T-helper 17 cell (primary cell): ENCODE measurements around the gene DPP6. TPM values are rescaled to one million over a fixed set of nuclear protein-coding genes. Genes with fewer than 3 reads are reported as not detected.

ENCODE experiments used
- ATAC-seq: fragments of 150-1000 bp; cut with Tn5 transposase; 2 replicates; pipeline ENCODE4 v1.10.0; 2021; ENCODE audit warnings: mild to moderate bottlenecking, moderate library complexity
- DNase-seq, 3 donors: peaks; one replicate each; pipeline versions ENCODE4 v3.0.0 to v3.0.0-alpha.2; 2020 to 2021
- H3K9me3 ChIP-seq: one replicate; pipeline ENCODE4 v1.7.0; 2013; ENCODE audit warnings: low read length, mild to moderate bottlenecking; ENCODE audit not compliant: control insufficient read depth, poor library complexity, severe bottlenecking
- H3K27ac Mint-ChIP-seq: one replicate; pipeline ENCODE4 v1.8.0; 2022; ENCODE audit warnings: mild to moderate bottlenecking, moderate library complexity, mixed read lengths
- H3K27me3 Mint-ChIP-seq: one replicate; pipeline ENCODE4 v1.8.0; 2022; ENCODE audit warnings: mixed read lengths
- H3K36me3 Mint-ChIP-seq: one replicate; pipeline ENCODE4 v1.8.0; 2022; ENCODE audit warnings: low read depth, mixed read lengths
- H3K4me1 Mint-ChIP-seq: one replicate; pipeline ENCODE4 v1.8.0; 2022; ENCODE audit warnings: mild to moderate bottlenecking, mixed read lengths
- H3K4me3 Mint-ChIP-seq: one replicate; pipeline ENCODE4 v1.8.0; 2022; ENCODE audit warnings: mild to moderate bottlenecking, moderate library complexity, mixed read lengths
- total RNA-seq, 4 donors: library from RNA in 2 of 4; stranded (reverse) in 2 of 4; gene quantifications; one replicate each; pipeline ENCODE4 v1.2.3 and lab custom pipeline; 2022 to 2026

Gene DPP6
- total RNA-seq, 2 donors from 2014 or later = not detected

DNA sequence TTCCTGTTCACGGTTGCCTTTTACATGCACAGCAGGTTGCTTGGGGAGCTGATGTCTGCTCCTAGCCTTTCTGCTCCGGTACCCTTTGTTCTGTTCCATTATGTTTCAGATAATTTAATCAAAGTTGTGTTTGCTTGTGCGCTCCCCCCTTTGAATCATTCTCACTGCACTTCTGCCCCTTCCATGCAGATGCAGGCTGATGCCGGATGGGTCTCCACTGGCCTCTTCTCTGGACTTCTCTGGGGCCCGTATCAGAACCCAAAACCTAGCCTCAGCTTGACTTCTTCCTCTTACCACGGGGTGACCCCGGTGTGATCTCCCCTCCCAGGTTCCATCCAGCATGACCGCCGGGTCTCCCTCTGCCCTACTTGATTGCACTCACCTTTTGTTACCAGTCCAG, 272.0 kb downstream of the DPP6 start:
- Mint-ChIP-seq H3K4me3 (no peak overlapping the region), H3K27ac (no peak overlapping the region), H3K4me1 (no peaks in the 10 kb centered on the region), H3K27me3 (peaks cover 4% of the 10 kb centered on the region), H3K36me3 (no peaks in the 10 kb centered on the region)
- no peak for ATAC-seq
- no peak for DNase-seq
- H3K9me3 ChIP-seq = no peaks in the 10 kb centered on the region

DNA sequence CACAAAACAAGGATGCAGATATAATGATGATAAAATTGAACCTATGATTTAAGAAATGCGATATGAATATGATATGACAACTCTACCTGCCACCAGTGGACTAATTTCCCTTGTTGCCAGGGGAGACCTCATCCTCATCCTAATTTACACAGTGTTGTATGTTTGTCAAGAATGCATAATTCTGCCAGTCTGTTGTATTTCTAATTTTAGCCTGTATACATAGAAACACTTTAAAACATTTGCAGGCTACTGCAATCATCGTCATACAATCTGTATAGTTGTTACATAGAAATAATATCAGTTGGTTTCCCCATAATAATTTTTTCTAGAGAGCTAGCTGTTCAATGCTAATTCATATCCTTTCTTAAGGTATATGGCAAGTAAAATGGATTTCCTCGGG, 274.2 kb downstream of the DPP6 start:
- Mint-ChIP-seq H3K36me3 (no peaks in the 10 kb centered on the region), H3K27ac (no peak overlapping the region), H3K4me1 (no peaks in the 10 kb centered on the region), H3K4me3 (no peak overlapping the region), H3K27me3 (peaks cover 4% of the 10 kb centered on the region)
- H3K9me3 ChIP-seq = no peaks in the 10 kb centered on the region
- ATAC-seq (no peak), DNase-seq (no peak)

DNA sequence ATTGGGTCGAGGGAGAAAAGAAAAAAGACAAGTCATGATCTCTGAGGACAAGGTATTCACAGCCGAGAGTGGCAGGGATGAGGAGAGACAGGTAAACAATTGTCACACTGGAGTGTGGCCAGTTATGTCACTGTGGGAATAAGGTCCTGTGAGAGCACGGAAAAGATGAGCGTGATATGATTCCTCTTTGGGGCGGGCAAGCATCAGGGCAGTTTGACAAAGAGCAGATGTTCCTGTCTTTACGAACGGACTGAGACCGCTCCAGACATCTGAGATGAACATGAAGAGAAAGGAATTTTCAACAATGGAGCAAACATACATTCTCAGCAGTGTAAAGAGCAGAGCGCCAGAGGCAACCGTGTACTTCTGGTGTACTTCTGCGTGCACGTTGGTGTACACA, 278.1 kb downstream of the DPP6 start:
- H3K9me3 ChIP-seq = no peaks in the 10 kb centered on the region
- H3K27me3 Mint-ChIP-seq = peaks cover 4% of the 10 kb centered on the region

DNA sequence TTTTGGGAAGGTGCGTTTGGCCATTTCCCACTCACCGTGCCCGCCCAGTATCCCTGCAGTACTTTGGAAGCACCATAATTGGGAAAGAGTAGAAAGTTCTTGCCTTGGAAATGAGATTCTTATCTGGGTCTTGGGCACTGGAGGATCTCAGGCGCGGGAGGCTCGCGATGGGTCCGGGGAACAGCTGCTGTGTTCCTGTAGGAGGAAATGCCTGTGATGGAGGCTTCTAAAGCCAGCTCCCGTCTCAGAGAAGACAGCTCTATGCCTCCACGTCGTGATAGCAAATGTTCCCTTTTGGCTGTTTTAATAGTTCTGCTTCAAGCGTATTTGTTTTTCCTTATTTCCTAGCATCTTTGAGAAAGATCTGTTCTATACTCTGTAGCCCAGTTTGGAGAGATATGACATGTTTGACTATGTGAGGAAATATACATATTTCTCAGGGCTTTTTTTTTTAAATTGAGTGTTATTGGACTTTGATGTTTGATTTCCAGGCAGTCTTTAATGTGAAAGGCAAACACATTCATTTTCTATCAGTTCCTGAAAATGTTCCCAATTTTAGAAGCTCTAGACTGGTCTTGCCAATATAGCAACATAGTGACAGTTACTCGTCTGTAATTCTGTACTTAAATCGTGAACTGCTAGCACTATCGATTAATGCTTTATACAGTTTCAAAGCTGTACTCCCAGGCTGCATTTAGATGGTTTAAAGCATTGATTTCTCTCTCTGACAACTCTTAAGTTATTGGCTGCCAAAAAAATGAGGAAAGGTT, 280.8 kb downstream of the DPP6 start:
- Mint-ChIP-seq H3K36me3 (no peaks in the 10 kb centered on the region), H3K4me3 (no peak overlapping the region)

More for the DNA sequence above, 278.1 kb downstream of the DPP6 start:
- Mint-ChIP-seq H3K4me3 (no peak overlapping the region), H3K36me3 (no peaks in the 10 kb centered on the region), H3K27ac (no peak overlapping the region), H3K4me1 (no peaks in the 10 kb centered on the region)
- no peak for DNase-seq
- no peak for ATAC-seq

DNA sequence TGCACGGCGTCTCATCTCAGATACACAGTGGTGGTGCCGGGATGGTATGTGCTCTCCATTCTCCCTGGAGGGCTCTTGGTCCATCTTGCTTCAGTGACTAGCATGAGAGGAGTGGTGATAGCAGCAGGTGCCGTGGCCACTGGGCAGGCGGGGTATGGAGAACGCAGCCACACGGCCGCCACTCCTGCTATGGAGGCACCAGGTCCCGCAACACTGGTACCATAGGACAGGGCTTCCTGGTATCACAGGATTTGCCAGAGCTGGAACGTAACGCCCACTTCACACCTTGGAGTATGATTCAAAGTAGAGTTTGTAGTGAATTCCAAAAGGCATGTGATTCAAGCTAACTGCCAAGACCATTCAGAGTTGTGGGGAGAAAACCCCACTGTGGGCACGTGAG, 284.1 kb downstream of the DPP6 start:
- H3K4me3 Mint-ChIP-seq = no peak overlapping the region
- H3K4me1 Mint-ChIP-seq = no peaks in the 10 kb centered on the region
- no peaks in the 10 kb centered on the region for H3K36me3 Mint-ChIP-seq
- ATAC-seq = no peak
- no peak for DNase-seq
- H3K9me3 ChIP-seq = no peaks in the 10 kb centered on the region
- no peaks in the 10 kb centered on the region for H3K27me3 Mint-ChIP-seq
- no peak overlapping the region for H3K27ac Mint-ChIP-seq

More for the DNA sequence above, 280.8 kb downstream of the DPP6 start:
- ATAC-seq (no peak), DNase-seq (no peak)
- Mint-ChIP-seq H3K27me3 (no peaks in the 10 kb centered on the region), H3K4me1 (no peaks in the 10 kb centered on the region), H3K27ac (no peak overlapping the region)
- H3K9me3 ChIP-seq = no peaks in the 10 kb centered on the region

DNA sequence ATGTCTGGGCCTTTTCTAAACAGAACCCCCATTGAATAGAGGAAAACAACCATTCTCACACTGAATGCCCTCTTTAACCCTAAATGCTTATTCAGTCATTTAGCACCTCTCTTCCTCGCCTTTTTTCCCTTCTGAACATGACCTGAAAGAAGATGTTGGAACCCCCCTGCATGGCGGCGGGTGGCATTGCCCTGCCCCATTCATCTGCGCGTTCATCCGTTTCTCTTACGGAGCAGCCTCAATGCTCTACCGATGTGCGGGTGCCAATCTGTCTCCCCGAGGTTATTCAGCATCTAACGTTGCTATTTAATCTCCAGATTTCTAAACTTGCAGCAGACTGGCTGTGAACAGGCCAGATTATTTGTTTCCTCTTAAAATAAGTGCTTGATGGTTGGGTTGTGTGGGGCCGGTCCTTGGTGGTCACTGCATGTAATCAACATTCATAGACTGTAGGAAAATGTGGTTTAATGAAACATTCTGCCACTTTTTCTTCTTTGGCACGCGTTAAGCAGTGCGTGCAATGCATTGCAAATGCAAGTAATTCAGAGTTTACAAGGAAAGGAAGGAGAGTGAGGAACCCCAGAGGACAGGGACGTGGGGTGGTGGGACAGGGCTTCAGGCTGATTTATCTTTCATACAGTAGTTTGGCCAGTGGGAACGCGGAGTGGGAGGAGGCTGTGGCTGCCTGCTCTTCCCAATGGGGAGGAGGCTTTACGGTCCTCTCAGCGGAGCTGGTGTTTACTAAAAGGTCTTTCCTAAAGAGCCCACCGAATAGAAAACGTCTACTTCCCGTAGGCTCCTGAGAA, 286.7 kb downstream of the DPP6 start:
- H3K4me3 Mint-ChIP-seq = no peak overlapping the region
- no peaks in the 10 kb centered on the region for H3K4me1 Mint-ChIP-seq
- H3K27me3 Mint-ChIP-seq = peaks cover 5% of the 10 kb centered on the region
- H3K36me3 Mint-ChIP-seq = no peaks in the 10 kb centered on the region
- DNase-seq = no peak
- H3K9me3 ChIP-seq = no peaks in the 10 kb centered on the region
- no peak for ATAC-seq
- H3K27ac Mint-ChIP-seq = no peak overlapping the region

DNA sequence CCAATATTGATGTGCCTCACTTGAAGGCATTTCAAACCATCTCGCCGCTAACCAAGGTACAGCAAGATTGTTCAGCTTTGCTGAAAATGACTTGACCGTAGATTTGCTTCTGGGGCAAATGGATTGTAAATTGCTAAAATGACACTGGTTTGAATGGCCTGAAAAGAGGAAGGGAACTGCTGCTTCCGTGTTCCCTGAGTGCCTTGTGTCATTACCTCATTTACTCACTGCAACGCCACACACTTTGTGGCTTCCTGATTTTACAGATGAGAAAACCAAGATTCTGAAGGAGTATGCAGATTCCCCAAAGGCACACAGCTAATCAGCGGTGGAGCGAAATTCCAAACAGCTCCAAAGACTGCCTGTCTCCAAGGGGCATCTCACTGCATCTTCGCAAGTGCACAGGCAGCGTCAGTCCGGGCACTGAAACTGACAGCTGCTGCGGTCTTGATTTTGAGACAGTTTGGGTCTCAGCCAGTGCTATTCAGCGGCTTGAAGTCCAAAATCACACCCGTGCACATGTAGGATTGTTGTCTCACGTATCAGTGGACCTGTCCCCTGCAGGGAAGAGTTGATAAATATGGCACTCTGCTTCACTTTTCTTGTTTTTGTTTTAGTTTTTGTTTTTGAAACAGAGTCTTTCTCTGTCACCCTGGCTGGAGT, 290.9 kb downstream of the DPP6 start:
- no peaks in the 10 kb centered on the region for H3K4me1 Mint-ChIP-seq
- no peak overlapping the region for H3K27ac Mint-ChIP-seq
- no peak overlapping the region for H3K4me3 Mint-ChIP-seq
- DNase-seq (no peak), ATAC-seq (no peak)
- no peaks in the 10 kb centered on the region for H3K36me3 Mint-ChIP-seq
- H3K9me3 ChIP-seq = no peaks in the 10 kb centered on the region
- H3K27me3 Mint-ChIP-seq = peaks cover 5% of the 10 kb centered on the region

DNA sequence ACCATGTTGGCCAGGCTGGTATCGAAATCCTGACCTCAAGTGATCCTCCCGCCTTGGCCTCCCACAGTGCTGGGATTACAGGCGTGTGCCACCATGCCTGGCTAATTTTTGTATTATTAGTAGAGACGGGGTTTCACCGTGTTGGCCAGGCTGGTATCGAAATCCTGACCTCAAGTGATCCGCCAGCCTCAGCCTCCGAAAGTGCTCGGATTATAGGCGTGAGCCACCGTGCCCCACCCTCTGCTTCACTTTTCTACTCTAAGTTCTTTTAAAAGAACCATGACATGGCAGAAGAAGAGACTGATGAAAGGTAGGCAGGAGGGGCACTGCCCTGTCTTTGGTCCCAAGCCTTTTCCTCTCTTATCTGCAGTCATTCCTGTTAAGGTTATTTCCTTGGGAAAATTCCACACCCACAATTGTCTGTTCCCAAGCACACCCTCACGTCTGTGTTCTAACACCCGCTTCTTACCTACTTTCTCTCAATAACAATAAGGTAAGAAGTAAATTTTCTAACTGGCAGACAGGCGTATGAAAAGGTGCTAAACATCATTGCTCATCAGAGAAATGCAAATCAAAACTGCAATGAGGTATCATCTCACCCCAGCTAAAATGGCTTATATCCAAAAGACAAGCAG, 291.7 kb downstream of the DPP6 start:
- H3K4me1 Mint-ChIP-seq = no peaks in the 10 kb centered on the region
- no peaks in the 10 kb centered on the region for H3K9me3 ChIP-seq
- H3K4me3 Mint-ChIP-seq = no peak overlapping the region
- no peak overlapping the region for H3K27ac Mint-ChIP-seq
- H3K36me3 Mint-ChIP-seq = no peaks in the 10 kb centered on the region
- ATAC-seq = no peak
- no peak for DNase-seq
- peaks cover 5% of the 10 kb centered on the region for H3K27me3 Mint-ChIP-seq

DNA sequence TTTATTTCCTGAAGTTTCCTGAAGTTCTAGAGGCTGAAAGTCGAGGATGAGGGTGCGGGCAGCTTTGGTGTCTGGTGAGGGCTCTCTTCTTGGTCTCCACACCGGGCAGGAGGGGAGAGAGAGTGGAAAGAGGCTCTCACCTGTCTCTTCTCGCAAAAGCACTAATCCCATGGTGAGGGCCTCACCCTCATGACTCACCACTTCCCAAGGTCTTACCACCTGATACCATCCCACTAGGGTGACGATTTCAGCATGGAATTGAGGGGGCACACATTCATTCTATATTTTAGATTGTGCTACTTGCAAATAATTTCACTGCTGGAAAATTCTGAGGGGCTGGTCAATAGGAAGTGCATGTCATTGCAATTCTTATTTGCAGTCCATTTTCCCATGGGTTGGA, 292.9 kb downstream of the DPP6 start:
- Mint-ChIP-seq H3K27me3 (peaks cover 5% of the 10 kb centered on the region), H3K36me3 (no peaks in the 10 kb centered on the region), H3K27ac (no peak overlapping the region), H3K4me1 (no peaks in the 10 kb centered on the region), H3K4me3 (no peak overlapping the region)
- no peak for ATAC-seq
- DNase-seq = no peak
- H3K9me3 ChIP-seq = no peaks in the 10 kb centered on the region

DNA sequence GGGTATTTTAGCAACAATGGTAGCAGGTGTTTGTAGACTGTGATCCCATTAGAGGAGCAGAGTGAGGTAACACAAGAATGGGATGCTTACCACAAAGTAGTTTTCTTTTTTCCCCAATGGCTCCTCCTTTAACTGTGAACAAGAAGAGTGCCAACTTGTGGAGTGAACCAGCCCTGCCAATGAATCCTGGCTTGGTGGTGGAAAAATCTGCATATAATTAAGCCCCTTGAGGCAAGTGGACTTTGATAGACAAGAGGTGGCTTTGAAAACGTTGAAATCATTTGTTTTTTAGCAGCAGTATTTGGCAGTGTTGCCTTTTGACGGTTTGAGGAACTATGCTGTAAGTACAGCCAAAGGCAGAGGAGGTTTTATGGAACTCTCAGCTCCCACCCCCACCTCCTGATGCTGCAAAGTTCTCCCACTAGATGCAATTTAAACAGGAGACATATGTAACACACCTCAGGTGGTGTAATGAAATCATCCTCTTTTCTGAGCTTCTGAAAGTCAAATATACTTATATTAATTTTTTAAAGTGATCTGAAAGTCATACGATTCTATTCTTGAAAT, 295.6 kb downstream of the DPP6 start:
- DNase-seq = no peak
- H3K4me3 Mint-ChIP-seq = no peak overlapping the region
- no peaks in the 10 kb centered on the region for H3K4me1 Mint-ChIP-seq
- H3K36me3 Mint-ChIP-seq = no peaks in the 10 kb centered on the region
- H3K27me3 Mint-ChIP-seq = no peaks in the 10 kb centered on the region
- ATAC-seq = no peak
- no peaks in the 10 kb centered on the region for H3K9me3 ChIP-seq
- H3K27ac Mint-ChIP-seq = no peak overlapping the region

DNA sequence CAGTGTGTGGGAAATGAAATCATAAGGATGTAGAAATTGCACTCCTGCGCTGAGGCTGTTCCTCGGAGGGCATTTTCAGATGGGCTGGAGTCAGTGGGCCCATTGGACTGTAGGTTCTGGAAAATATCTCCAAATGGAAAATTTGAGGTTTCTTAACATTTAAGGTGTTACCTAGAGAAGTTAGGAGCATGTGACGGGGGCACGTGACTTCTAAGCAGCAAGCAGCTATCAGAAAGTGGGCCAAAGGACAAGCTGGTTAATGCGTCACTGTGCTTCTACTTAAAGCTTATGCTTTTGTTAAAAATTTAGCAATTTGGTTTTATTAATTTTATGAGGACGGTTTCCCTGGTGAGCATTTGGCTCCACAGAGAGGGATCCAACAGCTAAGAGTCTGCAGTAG, 298.7 kb downstream of the DPP6 start:
- DNase-seq = no peak
- H3K36me3 Mint-ChIP-seq = no peaks in the 10 kb centered on the region
- no peak overlapping the region for H3K27ac Mint-ChIP-seq
- H3K27me3 Mint-ChIP-seq = no peaks in the 10 kb centered on the region
- H3K9me3 ChIP-seq = no peaks in the 10 kb centered on the region
- no peak for ATAC-seq
- H3K4me1 Mint-ChIP-seq = no peaks in the 10 kb centered on the region
- H3K4me3 Mint-ChIP-seq = no peak overlapping the region

DNA sequence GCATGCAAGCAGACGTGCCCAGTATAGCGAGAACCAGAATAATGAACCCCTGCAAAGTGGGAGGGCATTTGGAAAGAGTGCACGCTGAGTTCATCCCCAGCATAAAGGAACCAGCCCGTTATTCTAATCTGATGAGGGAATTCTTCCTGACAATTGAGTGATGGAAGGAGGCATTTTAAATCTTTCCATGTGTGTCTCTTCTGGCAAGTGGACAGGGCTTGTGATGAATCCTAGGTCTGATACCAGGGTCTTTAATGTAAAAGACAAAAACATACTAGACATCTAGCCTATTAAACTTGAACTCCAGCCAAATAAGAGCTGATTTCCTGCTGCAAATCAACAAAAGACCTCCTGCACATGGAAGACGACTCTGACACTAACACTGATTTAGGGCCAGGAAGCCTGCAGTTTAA, 301.2 kb downstream of the DPP6 start:
- no peak for ATAC-seq
- Mint-ChIP-seq H3K4me1 (no peaks in the 10 kb centered on the region), H3K36me3 (no peaks in the 10 kb centered on the region), H3K27me3 (no peaks in the 10 kb centered on the region), H3K27ac (no peak overlapping the region), H3K4me3 (no peak overlapping the region)
- no peaks in the 10 kb centered on the region for H3K9me3 ChIP-seq
- no peak for DNase-seq

DNA sequence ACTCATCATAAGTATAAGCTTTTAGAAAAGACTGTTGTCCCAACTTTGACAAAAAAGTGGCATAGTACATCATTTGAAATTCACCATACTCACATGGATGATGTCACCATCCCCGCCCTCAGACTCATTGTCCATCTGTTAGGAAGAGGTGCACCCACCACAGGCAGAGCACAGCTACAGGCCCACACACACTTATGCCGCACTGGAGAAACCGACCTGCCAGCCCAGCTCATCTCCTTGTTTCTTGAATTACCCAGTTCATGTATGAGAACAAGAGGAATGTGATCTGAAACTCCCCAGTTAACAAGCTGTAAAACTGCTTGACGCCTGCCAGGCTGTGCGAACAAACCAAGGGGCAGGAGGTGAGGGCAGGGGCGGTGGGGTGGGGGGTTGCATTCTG, 312.0 kb downstream of the DPP6 start:
- H3K36me3 Mint-ChIP-seq = no peaks in the 10 kb centered on the region
- no peak overlapping the region for H3K4me3 Mint-ChIP-seq
- no peak overlapping the region for H3K27ac Mint-ChIP-seq
- H3K4me1 Mint-ChIP-seq = no peaks in the 10 kb centered on the region
- no peaks in the 10 kb centered on the region for H3K9me3 ChIP-seq
- DNase-seq (no peak), ATAC-seq (no peak)
- no peaks in the 10 kb centered on the region for H3K27me3 Mint-ChIP-seq
